ENCODE data around the gene CYREN. TPM values are rescaled to one million over a fixed set of nuclear protein-coding genes. Genes with fewer than 3 reads are reported as not detected.

Gene CYREN
- total and polyA plus RNA-seq, 10 donors: 21.2 to 55.0 (median 44.1) TPM

DNA sequence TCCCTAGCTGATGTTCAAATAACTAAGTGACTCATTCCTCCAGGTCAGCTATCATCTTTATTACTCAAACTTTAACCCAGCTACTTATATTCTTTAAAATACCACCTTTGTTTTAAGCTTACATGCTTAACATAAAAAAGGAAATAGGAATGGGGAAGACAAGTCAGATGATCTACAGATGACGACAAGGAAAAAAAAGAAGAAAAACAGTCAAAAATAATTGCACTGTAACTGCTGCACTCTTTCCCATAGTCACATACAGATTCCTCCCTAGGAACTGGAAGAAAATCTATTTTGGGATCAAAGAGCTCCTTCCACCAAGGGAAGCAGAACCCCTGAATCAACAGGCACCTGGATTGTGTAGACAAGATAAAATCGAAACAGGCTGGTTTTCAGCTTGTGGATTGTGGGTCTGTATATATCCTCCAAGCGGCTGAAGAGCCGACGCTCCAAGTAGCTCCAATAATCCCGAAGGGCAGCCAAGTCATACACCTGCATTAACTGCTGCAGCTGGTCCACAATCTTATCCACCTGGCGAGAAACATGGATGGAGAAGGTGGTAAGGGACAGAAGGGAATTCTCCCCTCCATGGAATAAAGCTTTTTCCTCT lies 38.8 kb upstream of the CYREN start:
- Histone ChIP-seq H3K27ac (no peak overlapping the region), H3K4me3 (peak overlapping the region in 1 of 8 donors; percentile 5), H3K36me3 (peaks cover 0 to 19% (median 12%) of the 10 kb centered on the region in 6 donors), H3K9me3 (no peaks in the 10 kb centered on the region), H3K27me3 (replicated peaks in 1 of 7) (no peaks in the 10 kb centered on the region), H3K4me1 (peaks cover 25 to 64% (median 43%) of the 10 kb centered on the region in 6 donors)
- TF ChIP-seq, protein P1, sequence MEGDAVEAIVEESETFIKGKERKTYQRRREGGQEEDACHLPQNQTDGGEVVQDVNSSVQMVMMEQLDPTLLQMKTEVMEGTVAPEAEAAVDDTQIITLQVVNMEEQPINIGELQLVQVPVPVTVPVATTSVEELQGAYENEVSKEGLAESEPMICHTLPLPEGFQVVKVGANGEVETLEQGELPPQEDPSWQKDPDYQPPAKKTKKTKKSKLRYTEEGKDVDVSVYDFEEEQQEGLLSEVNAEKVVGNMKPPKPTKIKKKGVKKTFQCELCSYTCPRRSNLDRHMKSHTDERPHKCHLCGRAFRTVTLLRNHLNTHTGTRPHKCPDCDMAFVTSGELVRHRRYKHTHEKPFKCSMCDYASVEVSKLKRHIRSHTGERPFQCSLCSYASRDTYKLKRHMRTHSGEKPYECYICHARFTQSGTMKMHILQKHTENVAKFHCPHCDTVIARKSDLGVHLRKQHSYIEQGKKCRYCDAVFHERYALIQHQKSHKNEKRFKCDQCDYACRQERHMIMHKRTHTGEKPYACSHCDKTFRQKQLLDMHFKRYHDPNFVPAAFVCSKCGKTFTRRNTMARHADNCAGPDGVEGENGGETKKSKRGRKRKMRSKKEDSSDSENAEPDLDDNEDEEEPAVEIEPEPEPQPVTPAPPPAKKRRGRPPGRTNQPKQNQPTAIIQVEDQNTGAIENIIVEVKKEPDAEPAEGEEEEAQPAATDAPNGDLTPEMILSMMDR (IDR thresholded peaks at IDR 0.05 in 8 of 11, conservative IDR thresholded peaks at IDR 0.05 in 3 of 11): no peak
- TF ChIP-seq POLR2AphosphoS5 (IDR thresholded peaks at IDR 0.05): no peak
- TF ChIP-seq POLR2A (IDR thresholded peaks at IDR 0.05): no peak
- 76 to 87% (median 86%) methylated on average over 7 of the region's 7 CpGs for WGBS, 5 donors
- DNase-seq: no peak
- intact Hi-C loops (cut with DNase I; ENCODE audit: low total_unique reads): no loop called here

GRCh38 chr7:135208102-135208793 lies 37.7 kb upstream of the CYREN start:
- WGBS, 5 donors: 68 to 83% (median 76%) methylated on average over 6 of the region's 6 CpGs
- Histone ChIP-seq H3K36me3 (peaks cover 0 to 30% (median 20%) of the 10 kb centered on the region in 6 donors), H3K27ac (peak overlapping the region in 2 of 8 donors; percentile 17 to 34), H3K4me3 (no peak overlapping the region), H3K4me1 (peaks cover 25 to 68% (median 43%) of the 10 kb centered on the region in 6 donors), H3K27me3 (replicated peaks in 1 of 7) (no peaks in the 10 kb centered on the region), H3K9me3 (no peaks in the 10 kb centered on the region)
- TF ChIP-seq, protein P1 (IDR thresholded peaks at IDR 0.05 in 8 of 11, conservative IDR thresholded peaks at IDR 0.05 in 3 of 11): no peak
- no peak for TF ChIP-seq POLR2AphosphoS5 (IDR thresholded peaks at IDR 0.05)
- no peak for TF ChIP-seq POLR2A (IDR thresholded peaks at IDR 0.05)
- no peak for DNase-seq
- intact Hi-C loops (cut with DNase I; ENCODE audit: low total_unique reads): no loop called here

- DNase-seq: no peak
- TF ChIP-seq, protein P1 (IDR thresholded peaks at IDR 0.05 in 8 of 11, conservative IDR thresholded peaks at IDR 0.05 in 3 of 11): no peak
- TF ChIP-seq POLR2A (IDR thresholded peaks at IDR 0.05): no peak
- no peak for TF ChIP-seq POLR2AphosphoS5 (IDR thresholded peaks at IDR 0.05)
Measured at GRCh38 chr7:135207406-135208101, 37.0 kb upstream of the CYREN start.

More at GRCh38 chr7:135207406-135208101, 37.0 kb upstream of the CYREN start:
- 76 to 88% (median 80%) methylated on average over 8 of the region's 8 CpGs for WGBS, 5 donors
- Histone ChIP-seq H3K27ac (peak overlapping the region in 2 of 8 donors; percentile 2 to 17), H3K4me3 (no peak overlapping the region), H3K4me1 (peaks cover 25 to 75% (median 45%) of the 10 kb centered on the region in 6 donors), H3K36me3 (peaks cover 0 to 37% (median 23%) of the 10 kb centered on the region in 6 donors), H3K27me3 (replicated peaks in 1 of 7) (no peaks in the 10 kb centered on the region), H3K9me3 (no peaks in the 10 kb centered on the region)
- intact Hi-C loops (cut with DNase I; ENCODE audit: low total_unique reads): no loop called here
